Smooth muscle cell of the brain vasculature (primary cell): ENCODE results near the gene APOC3.

ENCODE experiments used
- DNase-seq: peaks from one replicate; pipeline ENCODE4 v3.0.0-alpha.2; 2012; ENCODE audit warnings: low read depth, low spot score

Gene APOC3

DNA sequence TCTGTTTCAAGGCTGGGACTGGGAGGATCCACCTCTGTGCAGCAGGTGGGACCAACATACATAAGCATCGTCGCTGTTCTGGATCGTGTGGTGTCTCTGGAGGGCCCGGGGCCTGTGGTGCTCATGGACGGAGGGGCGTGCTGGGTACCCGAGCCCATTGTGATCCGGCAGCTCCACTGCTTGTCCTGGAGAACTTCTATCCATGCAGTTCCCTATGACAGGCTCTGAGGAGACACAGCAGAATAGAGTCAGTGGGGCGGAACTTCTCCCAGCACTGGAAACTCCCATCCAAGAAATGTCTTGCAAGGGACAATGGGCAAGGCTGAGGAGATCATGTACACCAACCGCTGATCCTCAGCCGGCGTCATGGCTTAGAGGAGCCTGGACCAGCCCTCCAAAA lies 19.4 kb downstream of the APOC3 start:
- no peak for DNase-seq

DNA sequence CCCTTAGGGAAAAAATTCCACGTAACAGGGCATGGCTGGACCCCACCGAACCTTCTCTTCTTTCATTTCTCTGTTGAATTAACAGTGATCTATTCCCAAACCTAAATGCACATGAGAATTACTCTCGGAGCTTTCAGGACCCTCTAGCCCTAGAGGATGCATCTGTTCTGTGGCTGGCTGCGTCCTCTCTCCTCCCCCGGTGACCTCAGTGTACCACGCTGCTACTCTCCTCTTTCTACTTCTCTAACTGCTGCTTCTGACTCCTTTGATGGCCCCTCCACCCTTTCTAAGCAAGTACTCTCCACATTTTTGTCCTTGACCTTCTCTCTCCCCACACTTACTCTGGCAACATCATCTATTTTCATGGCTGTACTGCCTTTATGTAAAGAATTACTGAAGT lies 19.8 kb downstream of the APOC3 start:
- DNase-seq = no peak

- DNase-seq = no peak
These were observed 21.9 kb downstream of the APOC3 start for GRCh38 chr11:116851626-116852025.

DNA sequence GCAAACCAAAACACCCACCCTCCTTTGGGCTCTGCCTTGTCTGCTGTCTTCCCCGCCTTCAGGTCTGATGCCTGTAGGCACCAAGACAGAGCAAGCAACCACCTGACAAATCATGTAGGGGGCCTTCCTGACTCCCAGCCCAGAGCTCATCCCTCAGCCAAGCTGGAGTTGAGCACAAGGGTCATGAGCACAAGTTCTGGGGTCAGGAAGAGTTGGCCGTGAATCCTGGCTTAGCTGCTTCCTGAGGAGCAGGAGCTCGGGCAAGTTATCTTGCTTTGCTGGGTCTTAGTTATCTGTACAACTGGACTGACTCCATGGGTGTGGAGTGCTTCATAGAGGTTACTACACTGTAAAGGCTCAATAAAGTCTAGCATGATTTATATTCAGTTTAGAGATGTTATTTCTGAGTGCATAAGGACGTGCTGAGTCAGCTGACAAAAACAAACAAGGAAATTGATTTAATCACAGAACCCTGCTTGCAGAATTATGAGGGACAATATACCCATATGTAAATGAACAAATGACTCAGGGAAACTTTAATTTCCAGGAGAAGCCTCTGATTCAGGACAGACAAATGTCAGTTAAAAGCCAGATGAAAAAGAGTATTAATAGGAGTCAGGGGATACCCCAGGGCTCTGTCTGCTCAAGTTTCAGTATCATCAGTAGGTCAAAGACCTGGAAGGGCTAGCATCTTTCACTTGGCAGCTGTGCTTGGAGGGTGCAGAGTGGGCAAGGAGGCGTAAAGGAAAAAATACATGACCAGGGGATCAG lies 22.7 kb downstream of the APOC3 start:
- no peak for DNase-seq

GRCh38 chr11:116853461-116854073 lies 23.9 kb downstream of the APOC3 start:
- DNase-seq = peak; percentile 32

GRCh38 chr11:116855413-116855812 lies 25.7 kb downstream of the APOC3 start:
- no peak for DNase-seq

DNA sequence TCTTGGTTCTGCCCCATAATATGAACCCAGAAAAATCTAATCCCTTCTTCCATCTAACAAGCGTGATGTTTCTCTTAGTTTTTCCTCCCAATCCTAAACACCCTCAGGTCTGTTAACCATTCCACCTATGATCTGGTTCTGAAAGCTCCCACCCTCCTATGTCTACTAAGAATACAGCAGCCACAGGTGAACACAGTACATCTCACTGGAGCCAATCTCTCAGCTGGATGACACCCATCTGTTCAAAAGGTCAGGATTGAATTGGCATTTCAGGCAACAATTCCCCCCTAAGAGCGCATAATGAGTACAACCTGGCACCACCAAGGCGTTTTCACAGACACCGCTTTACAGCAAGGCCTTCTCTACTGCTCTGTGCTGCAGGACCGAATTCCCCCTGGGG lies 26.7 kb downstream of the APOC3 start:
- DNase-seq = no peak

DNA sequence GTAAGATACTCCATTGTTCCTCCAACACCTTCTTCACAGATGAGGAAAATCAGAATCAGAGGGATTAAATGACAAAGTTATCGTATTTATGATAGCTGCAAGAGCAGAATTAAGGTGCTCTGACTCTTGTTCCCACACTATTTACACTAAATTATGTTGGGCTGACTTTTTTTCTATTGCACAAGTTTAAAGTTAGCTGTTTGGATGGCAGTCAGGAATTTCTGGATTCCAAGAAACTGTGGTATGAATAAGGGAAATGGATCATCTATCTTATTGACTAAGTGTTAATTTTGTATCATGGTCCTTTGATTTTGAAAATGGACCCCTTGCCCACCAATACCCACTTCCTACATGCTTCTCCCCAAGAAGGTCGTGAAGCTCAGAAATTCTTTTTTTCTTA lies 27.6 kb downstream of the APOC3 start:
- no peak for DNase-seq

DNA sequence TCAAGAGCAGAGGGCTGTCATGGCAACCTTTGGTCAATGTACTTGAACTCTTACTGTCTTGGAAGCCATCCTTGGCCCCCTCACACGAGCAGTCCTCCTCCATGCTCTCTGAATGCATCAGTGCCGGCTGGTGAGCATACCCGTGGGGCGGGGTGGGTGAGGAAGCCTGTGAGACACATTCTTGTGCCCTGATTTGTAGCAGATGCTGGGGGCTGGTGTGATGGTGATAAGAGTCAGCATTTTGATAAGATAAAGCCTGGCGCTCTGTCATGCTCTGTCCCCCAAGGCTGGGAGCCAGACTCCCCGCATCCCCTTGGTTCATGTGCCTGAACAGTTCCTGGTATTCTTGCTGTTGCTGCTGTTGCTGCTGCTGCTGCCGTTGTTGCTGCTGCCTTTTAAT lies 28.2 kb downstream of the APOC3 start:
- no peak for DNase-seq

- no peak for DNase-seq
These were observed 29.5 kb downstream of the APOC3 start for GRCh38 chr11:116859175-116859574.

DNA sequence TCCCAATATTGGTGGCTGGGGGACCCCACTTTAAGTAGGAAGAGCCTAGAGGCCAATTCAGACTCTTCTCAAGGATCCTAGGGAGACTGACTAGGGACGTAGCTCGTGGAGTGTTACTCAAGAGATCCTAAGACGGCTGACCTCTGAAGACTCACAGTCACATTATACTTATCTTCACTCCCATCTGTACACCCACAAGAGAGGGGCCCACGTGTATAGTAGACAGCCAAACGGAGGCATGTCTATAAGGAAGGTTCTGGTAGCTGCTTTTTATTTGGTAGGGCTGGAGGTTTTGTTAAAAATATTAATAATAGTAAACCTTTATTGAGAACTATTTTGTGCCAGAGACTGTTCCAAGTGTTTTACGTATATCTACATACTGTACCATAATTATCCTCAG lies 30.6 kb downstream of the APOC3 start:
- no peak for DNase-seq

DNA sequence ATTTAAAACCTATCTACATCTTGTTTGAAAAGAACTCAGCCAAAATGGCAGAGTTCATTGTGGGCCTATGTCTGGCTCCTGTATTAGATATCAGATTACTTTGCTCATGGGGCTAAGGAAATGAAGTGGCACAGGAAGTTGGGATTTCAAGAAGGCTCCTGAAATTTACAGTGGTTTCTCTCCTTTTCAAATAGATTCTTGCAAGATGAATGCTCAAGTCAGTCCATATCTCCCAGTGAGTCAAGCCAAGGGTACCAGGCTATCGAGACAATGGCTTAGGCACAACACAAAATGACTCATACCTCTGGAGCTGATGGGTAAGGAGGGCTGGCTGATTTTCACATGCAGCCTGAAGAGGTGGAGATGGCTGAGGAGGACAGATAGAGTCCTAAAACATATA lies 31.8 kb downstream of the APOC3 start:
- no peak for DNase-seq

GRCh38 chr11:116862185-116862584 lies 32.5 kb downstream of the APOC3 start:
- DNase-seq = no peak

DNA sequence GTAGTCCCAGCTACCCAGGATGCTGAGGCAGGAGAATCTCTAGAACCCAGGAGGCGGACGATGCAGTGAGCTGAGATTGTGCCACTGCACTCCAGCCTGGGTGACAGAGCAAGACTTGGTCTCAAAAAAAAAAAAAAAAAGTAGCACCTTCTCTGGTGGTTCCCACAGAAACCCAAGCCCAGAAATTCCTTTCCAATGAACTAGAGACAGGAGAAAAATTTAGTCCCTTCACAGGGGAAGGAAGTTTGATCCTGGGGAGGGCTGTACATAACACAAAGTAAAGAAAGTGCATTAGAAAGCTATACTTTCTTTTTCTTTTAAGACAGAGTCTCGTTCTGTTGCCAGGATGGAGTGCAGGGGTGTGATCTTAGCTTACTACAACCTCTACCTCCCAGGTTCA lies 33.2 kb downstream of the APOC3 start:
- no peak for DNase-seq

GRCh38 chr11:116864531-116864930 lies 34.8 kb downstream of the APOC3 start:
- no peak for DNase-seq

DNA sequence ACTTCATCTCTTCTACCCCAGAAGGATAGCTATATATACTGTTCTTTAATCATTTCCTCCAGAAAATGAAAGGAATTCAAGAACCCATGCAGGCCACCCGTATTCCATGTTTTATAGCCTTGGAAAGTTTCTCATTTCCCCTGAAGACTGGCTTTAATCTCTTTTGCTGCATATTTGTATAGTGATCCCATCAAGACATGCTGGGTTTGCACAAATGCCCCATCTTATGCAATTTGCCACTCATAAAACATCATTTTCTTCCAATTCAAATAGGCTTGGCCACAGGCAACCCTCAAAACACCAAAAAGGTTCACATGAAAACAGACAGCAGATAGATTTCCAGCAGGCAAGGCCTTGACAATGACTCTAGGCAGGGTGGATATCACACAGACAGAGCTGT lies 36.0 kb downstream of the APOC3 start:
- no peak for DNase-seq

DNA sequence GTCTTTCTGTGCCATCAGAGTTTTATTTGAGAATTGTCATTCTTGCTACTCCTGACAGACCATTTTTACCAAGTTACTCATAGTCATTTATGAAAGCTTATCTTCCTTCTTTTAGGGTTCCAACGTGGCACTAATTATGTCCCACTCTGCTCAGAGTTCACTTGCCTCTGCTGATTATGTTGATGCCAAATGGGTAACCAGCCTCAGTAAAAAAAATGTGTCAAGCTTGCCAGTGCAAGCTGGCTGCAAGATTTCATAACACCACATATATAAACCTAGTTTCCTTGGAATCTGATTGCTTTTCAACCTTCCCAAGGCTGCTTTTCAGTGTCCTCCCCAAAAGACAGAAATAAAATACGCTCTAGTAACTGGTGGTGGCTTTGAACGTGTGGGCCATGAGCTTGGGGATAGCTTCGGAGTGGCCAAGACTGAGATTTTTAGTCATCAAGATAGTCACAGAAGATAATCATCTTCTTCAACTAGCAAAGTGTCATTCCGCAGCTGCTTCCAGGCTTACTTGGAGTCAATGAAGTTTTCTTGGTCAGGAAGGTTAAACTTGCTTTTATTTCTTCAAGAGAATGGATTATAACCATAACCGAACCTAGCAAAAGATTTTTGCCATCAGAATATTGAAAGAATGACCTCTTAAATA lies 37.2 kb downstream of the APOC3 start:
- no peak for DNase-seq

- DNase-seq = no peak
These were observed 37.9 kb downstream of the APOC3 start for GRCh38 chr11:116867619-116868018.

DNA sequence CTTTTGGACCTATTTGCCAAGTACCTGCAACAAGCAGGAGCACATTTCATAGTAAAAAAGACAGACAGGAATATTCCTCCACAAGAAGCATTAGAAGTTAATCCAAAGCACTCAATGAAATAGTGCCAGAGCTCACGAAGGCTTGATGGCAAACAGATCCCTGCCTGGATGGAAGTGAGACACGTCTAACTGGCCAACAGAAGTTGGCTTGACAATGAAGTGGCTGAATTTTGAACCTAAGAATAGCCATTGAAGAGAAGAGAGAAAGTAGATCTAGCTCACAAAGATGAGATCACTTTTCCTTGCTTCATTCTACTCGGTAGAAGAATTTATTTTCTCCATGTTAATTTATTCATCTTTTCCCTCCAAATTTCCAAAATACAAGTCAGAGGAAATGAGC lies 38.4 kb downstream of the APOC3 start:
- no peak for DNase-seq

DNA sequence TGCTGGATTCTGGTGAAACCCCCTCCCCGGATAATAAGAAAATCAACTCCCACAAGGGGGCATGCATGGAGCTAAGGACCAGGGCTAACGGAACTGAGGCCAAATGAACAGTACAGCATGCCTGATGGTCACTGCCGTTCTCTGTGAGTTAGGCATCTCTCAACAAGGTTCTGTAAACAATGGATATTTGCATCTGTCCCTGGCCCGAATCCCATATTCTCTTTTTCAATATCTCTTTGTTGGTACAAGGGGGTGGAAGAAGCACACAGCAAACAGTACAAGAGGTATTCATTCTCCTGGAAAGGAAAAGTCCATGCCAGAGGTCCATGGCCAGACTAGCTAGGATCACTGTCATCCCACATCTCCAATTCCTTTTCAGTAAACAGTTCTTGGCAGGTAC lies 39.9 kb downstream of the APOC3 start:
- no peak for DNase-seq

DNA sequence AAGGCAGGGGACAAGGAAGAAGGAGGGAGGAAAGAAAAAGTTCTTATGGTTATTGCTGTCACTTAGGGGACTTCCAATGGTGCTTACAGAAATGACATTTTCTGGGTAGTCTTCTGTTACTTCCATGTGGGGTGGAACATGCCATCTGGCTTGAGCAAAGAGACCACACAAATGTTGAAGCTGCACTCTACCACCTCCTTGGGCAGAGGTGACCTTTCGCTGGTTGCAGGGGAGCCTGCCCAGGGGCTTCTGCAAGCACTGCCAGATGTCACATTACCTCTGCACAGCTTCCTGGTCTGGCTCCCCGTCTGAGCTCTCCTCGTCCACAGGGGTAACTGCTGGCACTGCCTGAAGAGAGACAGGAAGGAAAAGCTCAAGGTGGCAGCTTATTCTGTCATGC lies 40.3 kb downstream of the APOC3 start:
- no peak for DNase-seq

DNA sequence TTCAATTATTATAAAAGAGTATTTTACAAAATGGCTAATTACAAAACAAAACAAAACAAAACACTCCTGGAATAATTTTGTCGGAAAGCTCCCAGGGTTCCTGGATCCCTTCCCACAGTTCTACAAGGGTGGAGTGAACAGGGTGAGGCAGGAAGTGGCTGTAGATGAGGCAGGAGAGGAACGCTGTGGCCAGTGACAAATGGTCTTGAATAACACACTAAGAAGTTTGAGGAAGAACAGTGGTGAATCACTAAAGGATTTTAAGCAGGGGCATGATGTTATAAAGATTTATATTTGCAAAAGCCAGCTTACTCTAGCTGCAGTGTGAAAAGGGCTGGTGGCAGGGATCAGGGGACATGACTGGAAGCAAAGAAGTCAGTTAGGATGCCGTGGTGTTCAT lies 41.5 kb downstream of the APOC3 start:
- DNase-seq = no peak

DNA sequence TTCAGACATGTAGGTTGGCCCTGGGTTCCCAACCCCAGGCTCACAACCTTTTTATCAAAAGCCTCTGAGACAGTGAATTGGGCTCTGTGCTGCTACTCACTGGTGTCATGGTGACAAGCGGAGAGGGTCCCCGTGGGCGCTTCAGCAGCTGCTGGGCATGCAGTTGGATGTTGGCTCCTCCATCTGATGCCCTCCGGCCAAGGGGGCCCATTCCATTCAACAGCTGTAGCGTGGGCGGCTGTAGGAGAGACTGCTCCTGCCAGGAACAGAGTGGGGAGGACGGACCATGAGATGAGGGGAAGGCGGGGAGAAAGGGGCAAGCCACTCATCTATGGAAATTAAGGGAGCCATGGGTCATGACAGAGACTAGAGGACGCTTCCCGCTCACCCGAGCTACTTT lies 43.7 kb downstream of the APOC3 start:
- DNase-seq = no peak
